SJCRH30 (cell line): Measurements from ENCODE around the gene KRTAP9-7. TPM values are rescaled to one million over a fixed set of nuclear protein-coding genes. Genes with fewer than 3 reads are reported as not detected.

ENCODE experiments used
- DNase-seq, 2 experiments: peaks; one replicate each; pipeline ENCODE4 v3.0.0-alpha.2; 2015 to 2020
- H3K27ac ChIP-seq: fragments of 250-450 bp; sonication (Bioruptor Pico); 2 replicates; pipeline ENCODE4 v1.5.1; 2020; ENCODE audit warnings: mild to moderate bottlenecking, moderate library complexity
- H3K27me3 ChIP-seq: fragments of 250-450 bp; sonication (Bioruptor Pico); 2 replicates; pipeline ENCODE4 v1.5.1; 2020; ENCODE audit warnings: mild to moderate bottlenecking, moderate library complexity
- H3K36me3 ChIP-seq: fragments of 250-450 bp; sonication (Bioruptor Pico); 2 replicates; pipeline ENCODE4 v1.5.1; 2020; ENCODE audit warnings: mild to moderate bottlenecking, moderate library complexity
- H3K4me1 ChIP-seq: fragments of 250-450 bp; sonication (Bioruptor Pico); 2 replicates; pipeline ENCODE4 v1.5.1; 2020; ENCODE audit warnings: mild to moderate bottlenecking, moderate library complexity
- H3K4me3 ChIP-seq: fragments of 250-450 bp; sonication (Bioruptor Pico); 2 replicates; pipeline ENCODE4 v1.5.1; 2020; ENCODE audit warnings: mild to moderate bottlenecking, moderate library complexity
- H3K9me3 ChIP-seq: fragments of 250-450 bp; sonication (Bioruptor Pico); replicated peaks from 2 replicates; pipeline ENCODE4 v1.5.1; 2020; ENCODE audit warnings: mild to moderate bottlenecking, moderate library complexity
- total RNA-seq: library from RNA; depleted of rRNA; stranded (reverse); fragments of >200 nt; shearing (Covaris generic); gene quantifications from 2 replicates; pipeline ENCODE4 v1.2.3, GENCODE V29; 2014

Gene KRTAP9-7
- total RNA-seq, 1 experiment from 2014 or later = not detected

DNA sequence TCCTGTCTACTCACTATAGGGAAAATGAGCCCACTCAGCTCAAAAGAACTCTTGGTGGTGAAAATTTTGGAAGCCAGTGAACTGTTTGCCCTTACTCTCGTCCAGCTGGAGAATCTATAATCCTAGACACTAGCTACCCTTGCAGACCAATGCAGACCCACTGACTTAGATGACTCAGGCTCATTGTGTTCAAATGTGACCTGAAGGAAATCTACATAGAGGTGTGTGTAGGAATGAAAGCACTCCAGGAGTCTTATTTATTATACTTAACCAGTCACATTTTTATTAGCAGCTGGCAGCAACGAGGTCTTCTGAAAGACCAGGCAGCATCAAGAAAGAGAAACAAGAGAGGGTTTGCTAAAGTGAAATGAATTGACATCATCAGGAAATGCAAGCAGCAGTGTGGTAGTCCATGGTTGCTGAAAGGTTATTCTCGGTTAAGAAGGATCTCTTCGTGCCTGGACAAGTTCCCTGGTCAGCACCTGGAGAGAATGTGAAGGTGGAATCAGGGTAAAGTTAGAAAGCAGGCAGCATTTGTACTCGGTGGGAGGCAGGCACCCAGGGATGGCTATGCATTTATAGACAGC, 25.8 kb downstream of the KRTAP9-7 start:
- Histone ChIP-seq H3K27me3 (no peaks in the 10 kb centered on the region), H3K27ac (no peak overlapping the region), H3K9me3 (no peaks in the 10 kb centered on the region), H3K4me1 (no peaks in the 10 kb centered on the region), H3K4me3 (no peak overlapping the region), H3K36me3 (no peaks in the 10 kb centered on the region)
- no peak for DNase-seq

DNA sequence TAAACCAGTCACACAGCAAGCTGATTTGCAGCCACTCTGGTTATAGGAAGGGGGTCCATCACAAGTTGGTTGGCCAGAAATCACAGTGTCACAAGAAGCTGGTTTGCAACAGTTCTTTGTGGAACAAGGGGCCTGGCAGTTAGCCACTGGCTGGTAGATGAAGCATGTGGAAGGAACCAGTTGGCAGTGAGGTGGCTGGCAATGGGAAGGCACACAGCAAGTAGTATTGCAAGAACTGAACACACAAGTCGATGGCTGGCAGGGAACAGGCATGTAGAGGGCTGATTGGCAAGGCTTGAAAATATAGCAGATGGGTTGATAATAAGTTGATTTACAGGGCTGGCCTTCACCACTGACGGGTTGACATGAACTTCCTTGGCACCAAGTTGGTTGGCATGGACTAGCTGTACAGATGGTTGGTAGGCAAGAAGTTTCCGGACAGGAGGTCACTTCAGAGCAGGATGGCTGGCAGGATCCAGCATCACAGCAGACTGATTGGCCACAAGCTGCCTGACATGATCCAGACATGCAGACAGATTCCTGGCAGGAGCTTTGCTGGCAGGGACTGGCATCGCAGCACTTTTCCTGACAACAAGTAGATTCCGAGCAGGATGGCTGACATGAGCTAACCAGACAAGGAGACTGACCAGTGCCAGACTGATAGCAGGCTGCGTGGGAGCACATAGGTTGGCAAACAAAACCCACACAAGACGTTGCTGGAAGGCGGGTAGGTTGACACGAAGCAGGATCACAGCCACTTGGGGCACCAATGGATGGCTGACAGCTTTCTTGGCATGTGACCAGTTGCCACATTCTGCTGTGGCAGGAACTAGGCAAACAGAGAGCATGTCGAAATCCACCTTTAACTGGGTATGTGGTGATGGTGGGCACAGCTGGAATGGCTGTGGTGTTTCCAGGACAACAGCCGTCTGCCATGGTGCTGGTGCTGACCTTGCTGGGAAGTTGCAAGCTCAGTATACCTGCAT, 26.7 kb downstream of the KRTAP9-7 start, which contains the start of gene KRTAP29-1:
Gene KRTAP29-1, minus strand, starts transcription at position 936 of the 986 bp plus-strand sequence. Its CDS starts 0 bp downstream, at position 936.
- H3K4me3 ChIP-seq = no peak within 1 kb of the TSS
- H3K27me3 ChIP-seq = no peaks in the 10 kb centered on the region
- H3K27ac ChIP-seq = no peak within 1 kb of the TSS
- no peaks in the 10 kb centered on the region for H3K4me1 ChIP-seq
- no peak for DNase-seq
- H3K9me3 ChIP-seq = no peaks in the 10 kb centered on the region
- no peaks in the 10 kb centered on the region for H3K36me3 ChIP-seq

DNA sequence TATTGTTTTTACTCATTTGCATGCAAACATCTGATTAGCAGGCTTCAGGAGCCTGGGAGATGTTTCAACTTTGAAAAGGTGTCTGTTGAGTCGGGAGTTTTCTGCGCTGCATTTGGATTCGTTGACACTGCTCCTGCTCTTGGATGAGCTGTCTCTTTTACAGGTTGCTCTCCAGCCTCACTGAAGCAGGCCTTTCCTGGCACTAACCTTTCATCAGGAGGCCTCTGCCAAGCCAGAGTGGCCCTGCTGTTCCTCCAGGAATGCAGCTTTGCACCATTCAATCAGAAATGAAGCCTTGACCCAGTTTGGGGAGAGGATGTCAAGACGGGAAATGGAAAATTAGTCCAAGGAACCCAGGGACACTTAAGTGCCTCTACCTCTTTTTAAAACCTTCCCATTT, 27.5 kb downstream of the KRTAP9-7 start:
- Histone ChIP-seq H3K27me3 (no peaks in the 10 kb centered on the region), H3K27ac (no peak overlapping the region), H3K36me3 (no peaks in the 10 kb centered on the region), H3K4me1 (peaks cover 4% of the 10 kb centered on the region), H3K4me3 (no peak overlapping the region), H3K9me3 (no peaks in the 10 kb centered on the region)
- DNase-seq = no peak

DNA sequence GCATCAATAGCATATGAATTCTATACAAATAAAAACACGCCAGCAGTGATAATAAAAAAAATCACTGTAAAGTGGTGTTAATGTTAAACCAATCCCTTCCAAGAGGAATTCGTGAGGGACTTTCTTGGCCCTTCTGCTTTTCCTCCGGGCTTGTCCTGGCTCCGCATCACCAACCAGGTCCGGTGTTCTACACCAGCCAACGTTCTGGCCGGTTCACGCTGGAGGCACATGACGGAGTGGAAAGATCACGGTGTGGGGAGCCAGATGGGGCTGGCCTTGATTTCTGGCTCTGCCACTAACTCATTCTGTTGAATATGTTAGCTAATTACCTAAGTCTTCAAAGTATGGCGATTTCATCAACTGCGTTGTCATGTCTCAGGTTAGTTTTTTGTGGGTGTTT, 28.6 kb downstream of the KRTAP9-7 start:
- no peaks in the 10 kb centered on the region for H3K9me3 ChIP-seq
- H3K4me3 ChIP-seq = no peak overlapping the region
- no peak for DNase-seq

DNA sequence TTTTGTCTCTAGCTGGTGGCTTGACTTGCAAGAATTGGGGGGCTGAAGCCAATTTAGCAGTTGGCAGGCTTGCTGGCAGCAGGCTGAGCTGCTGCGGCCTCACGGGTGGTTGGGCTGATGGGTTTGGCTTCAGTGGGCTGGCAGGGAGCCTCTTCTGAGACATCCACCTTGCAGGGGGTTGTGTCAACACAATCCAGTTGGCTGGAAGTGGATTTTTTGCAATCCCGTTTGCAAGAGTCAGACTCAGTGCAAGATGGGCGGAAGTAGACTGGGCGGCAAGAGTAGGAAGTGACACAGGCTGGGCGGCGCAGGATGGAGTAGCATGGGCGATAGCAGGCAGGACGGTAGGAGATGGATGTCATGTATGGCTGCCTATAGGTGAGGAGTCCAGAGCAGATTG, 32.1 kb downstream of the KRTAP9-7 start:
- DNase-seq = no peak
- H3K27me3 ChIP-seq = no peaks in the 10 kb centered on the region
- no peaks in the 10 kb centered on the region for H3K9me3 ChIP-seq
- H3K27ac ChIP-seq = no peak overlapping the region
- H3K36me3 ChIP-seq = no peaks in the 10 kb centered on the region
- peaks cover 17% of the 10 kb centered on the region for H3K4me1 ChIP-seq
- H3K4me3 ChIP-seq = no peak overlapping the region

More for the DNA sequence above, 28.6 kb downstream of the KRTAP9-7 start:
- Histone ChIP-seq H3K27ac (no peak overlapping the region), H3K36me3 (no peaks in the 10 kb centered on the region), H3K4me1 (peaks cover 15% of the 10 kb centered on the region), H3K27me3 (no peaks in the 10 kb centered on the region)

DNA sequence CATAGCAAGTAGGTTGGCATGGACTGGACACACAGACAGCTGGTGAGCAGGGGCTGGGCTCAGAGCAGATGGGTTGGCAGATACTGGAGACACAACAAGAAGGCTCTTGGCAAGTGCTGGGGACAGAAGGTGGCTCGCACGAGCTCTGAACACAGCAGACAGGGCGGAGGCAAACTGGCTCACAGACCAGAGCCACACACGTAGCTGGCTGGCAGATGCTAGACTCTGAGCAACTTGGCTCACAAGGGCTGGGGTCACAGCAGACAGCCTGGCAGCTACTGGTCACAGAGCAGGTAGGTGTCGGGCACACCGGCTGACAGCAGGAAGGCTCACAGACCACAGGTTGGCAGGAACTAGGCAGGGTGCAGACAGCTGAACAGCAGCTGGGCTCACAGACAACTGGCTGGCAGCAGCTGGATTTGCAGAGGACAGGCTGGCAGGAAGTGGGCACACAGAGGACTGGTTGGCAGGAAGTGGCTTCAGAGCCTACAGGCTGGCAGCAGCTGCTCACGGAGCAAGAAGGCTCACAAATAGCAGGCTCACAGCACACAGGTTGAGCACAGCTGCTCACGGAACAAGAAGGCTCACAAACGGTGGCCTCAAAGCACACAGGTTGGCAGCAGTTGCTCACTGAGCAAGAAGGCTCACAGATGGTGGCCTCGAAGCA, 32.9 kb downstream of the KRTAP9-7 start:
- Histone ChIP-seq H3K27ac (peak overlapping the region; percentile 14; the same call in 1 of the 2 replicates), H3K36me3 (no peaks in the 10 kb centered on the region), H3K4me3 (no peak overlapping the region), H3K4me1 (peaks cover 17% of the 10 kb centered on the region), H3K27me3 (no peaks in the 10 kb centered on the region), H3K9me3 (no peaks in the 10 kb centered on the region)
- peak; percentile 33 to 47 for DNase-seq

DNA sequence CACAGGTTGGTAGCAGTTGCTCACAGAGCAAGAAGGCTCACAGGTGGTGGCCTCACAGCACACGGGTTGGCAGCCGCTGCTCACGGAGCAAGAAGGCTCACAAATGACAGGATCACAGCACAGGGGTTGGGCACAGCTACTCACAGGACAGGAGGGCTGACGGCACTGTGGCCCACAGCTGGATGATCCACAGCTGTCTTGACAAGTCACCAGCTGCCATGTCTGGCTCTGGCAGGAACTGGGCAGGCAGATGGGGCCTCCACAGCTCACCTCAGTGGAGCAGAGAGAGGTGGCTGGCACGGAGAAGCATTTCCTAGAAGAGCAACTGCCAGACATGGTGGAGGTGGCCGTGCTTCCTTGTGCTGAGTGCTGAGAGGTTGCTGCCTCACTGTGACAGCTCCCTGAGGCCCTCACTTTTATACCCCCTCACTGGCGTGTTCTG, 33.4 kb downstream of the KRTAP9-7 start, which contains the start of gene KRTAP16-1:
Gene KRTAP16-1, minus strand, starts transcription at position 392 of the 442 bp plus-strand sequence. Its CDS starts 56 bp downstream, at position 336.
- no peaks in the 10 kb centered on the region for H3K27me3 ChIP-seq
- no peaks in the 10 kb centered on the region for H3K36me3 ChIP-seq
- peaks cover 17% of the 10 kb centered on the region for H3K4me1 ChIP-seq
- peak within 1 kb of the TSS; percentile 14; the same call in 1 of the 2 replicates for H3K27ac ChIP-seq
- H3K4me3 ChIP-seq = no peak within 1 kb of the TSS
- no peaks in the 10 kb centered on the region for H3K9me3 ChIP-seq
- DNase-seq = peak in 1 of 2 experiments; percentile 20

DNA sequence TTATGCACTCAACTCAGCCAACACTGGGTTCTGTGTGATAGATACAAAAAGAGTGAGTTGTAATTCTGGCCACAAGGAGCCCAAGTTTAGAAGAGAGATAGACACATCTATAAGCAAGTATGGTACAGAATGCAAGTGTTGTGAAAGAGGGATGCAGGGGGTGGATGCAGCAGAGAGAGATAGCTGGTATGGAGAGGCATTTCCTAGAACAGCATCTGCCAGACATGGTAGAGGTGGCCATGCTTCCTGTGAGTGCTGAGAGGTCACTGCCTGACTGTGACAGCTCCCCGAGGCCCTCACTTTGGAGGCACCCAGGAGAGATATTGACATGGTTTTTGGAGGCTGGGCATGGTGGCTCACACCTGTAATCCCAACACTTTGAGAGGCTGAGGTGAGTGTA, 35.6 kb downstream of the KRTAP9-7 start:
- Histone ChIP-seq H3K36me3 (no peaks in the 10 kb centered on the region), H3K27ac (no peak overlapping the region), H3K27me3 (no peaks in the 10 kb centered on the region), H3K9me3 (no peaks in the 10 kb centered on the region), H3K4me1 (peaks cover 17% of the 10 kb centered on the region), H3K4me3 (no peak overlapping the region)
- no peak for DNase-seq

DNA sequence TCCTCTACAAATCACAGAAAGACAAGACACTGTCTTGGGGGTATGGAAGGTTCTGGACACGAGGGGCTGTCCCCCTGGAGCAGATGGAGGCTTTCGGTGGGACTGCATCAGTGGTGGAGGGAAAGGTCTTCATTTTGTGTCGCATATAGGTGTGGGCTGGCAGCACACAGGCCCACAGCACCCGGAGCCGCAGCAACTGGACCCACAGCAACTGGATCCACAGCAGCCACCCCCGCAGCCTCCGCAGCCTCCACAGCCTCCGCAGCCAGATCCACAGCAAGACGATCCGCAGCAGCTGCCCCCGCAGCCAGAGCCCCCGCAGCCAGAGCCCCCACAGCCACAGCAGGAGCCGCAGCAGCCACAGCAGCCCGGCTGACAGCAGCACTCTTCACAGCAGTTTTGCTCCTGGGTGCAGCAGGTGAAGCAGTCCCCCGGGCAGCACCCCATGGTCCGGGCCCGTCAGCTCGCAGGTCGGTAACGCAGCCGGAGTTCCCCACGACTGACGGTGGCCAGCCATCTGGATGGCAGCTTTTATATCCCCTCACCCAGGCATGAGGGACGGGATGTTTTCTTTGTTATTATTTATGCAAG, 39.8 kb downstream of the KRTAP9-7 start, which contains the start of gene KRTAP17-1:
Gene KRTAP17-1, minus strand, starts transcription at position 507 of the 591 bp plus-strand sequence. Its CDS starts 60 bp downstream, at position 447.
- Histone ChIP-seq H3K4me1 (no peaks in the 10 kb centered on the region), H3K4me3 (no peak within 1 kb of the TSS), H3K9me3 (no peaks in the 10 kb centered on the region), H3K27me3 (no peaks in the 10 kb centered on the region), H3K36me3 (no peaks in the 10 kb centered on the region), H3K27ac (no peak within 1 kb of the TSS)
- DNase-seq = no peak

DNA sequence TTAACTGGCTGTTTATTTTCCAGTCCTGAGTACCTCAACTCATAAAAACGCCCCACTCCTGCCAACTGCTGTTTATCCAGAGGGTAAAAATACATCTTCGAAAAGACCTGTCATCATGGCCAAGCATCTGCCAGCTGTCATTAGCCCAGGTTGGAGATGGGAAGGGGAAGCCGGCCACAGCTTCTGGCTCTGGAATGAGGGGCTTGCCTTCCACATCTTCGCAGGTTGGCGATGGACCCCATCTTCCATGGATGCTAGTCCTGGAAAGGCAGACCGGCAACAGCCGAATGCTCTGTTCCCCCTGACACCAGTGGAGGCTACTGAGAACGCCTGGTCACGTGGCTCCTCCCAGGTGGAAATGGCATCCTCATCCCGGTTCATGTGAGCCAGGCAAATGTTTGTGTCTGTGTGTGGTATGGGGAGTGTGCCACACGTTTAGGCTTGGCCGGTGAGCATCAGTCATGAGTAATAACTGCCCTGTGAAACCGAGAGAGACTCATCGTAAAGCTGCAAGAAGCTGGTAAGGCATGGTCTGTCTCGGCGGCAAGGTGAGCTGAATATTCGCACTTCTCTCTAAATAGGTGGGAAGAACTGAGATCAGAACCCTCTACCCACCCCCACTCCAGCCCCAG, 40.4 kb downstream of the KRTAP9-7 start:
- H3K9me3 ChIP-seq = 0 out of 2 replicates have a peak, but pooled peaks cover 1% of the 10 kb centered on the region
- H3K27ac ChIP-seq = no peak overlapping the region
- no peak overlapping the region for H3K4me3 ChIP-seq
- H3K4me1 ChIP-seq = no peaks in the 10 kb centered on the region
- no peaks in the 10 kb centered on the region for H3K36me3 ChIP-seq
- H3K27me3 ChIP-seq = no peaks in the 10 kb centered on the region
- no peak for DNase-seq

DNA sequence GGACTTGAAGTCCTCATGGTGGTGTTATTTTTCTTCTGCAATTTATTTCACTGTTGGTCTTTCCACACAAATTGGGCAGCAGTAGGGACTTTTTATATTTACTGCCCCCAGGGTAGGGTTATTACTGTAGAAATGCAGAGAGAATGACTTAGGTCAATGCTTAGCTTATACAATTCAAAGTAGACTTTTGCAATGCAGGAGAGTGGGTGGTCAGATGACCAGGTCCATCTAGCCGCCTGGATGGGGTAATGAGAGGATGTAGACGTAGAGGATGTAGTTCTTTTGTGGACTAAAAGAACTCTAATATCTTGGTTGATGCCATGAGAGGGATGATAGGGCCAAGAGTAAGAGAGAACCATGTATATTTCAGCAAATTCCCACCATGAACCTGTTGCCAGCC, 42.7 kb downstream of the KRTAP9-7 start:
- H3K4me1 ChIP-seq = no peaks in the 10 kb centered on the region
- DNase-seq = no peak
- no peak overlapping the region for H3K4me3 ChIP-seq
- H3K27ac ChIP-seq = no peak overlapping the region
- 0 out of 2 replicates have a peak, but pooled peaks cover 3% of the 10 kb centered on the region for H3K9me3 ChIP-seq
- H3K36me3 ChIP-seq = no peaks in the 10 kb centered on the region
- H3K27me3 ChIP-seq = no peaks in the 10 kb centered on the region

DNA sequence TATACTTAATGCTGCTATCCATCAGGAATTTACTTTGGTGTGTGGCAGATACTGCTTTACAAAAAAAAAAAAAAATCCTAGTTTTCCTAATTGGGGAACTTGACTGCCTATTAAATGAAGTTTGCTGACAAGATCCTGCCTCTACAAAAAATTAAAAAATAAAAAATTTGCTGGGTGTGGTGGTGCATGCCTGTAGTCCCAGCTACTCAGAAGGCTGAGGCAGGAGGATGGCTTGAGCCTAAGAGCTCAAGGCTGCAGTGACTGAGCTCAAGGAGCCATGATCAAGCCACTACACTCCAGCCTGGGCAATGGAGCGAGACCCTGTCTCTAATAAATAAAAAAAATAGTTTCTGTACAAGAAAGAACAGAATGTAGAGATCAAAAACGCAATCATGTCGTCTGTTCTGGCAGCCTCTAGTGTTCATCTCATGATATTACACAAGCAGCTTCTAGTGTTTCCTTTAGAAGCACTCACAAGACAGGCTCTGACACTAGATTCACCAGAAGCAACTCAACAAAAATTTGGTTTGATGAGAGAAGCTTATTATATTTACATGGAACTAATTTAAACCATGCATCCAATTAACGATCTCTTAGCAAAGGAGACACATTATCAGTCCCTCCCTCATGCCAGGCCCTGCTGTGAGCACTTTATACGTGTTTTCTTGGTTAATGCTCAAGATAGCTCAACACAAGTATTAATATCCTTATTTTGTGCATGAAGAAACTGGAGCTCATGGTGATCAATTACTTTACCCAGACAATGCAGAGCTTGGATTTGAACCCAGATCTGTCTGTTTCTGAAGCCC, 46.8 kb downstream of the KRTAP9-7 start:
- no peaks in the 10 kb centered on the region for H3K27me3 ChIP-seq
- H3K4me3 ChIP-seq = no peak overlapping the region
- H3K4me1 ChIP-seq = no peaks in the 10 kb centered on the region
- H3K27ac ChIP-seq = no peak overlapping the region
- H3K9me3 ChIP-seq = 0 out of 2 replicates have a peak, but pooled peaks cover 3% of the 10 kb centered on the region
- no peaks in the 10 kb centered on the region for H3K36me3 ChIP-seq
- DNase-seq = peak in 1 of 2 experiments; percentile 54
